ENCODE results near the gene TAF4B. TPM values are rescaled to one million over a fixed set of nuclear protein-coding genes. Genes with fewer than 3 reads are reported as not detected.

The TAF4B gene
- total and polyA plus RNA-seq, 9 of the 15 experiments (the other 6 are each of a cell fraction or from before 2014, with no cell fraction given), result 4.5 to 25.3 (median 20.5) TPM

GRCh38 chr18:26255695-26256622, 29.7 kb downstream of the TAF4B start (continued):
- TF ChIP-seq VEZF1 (CRISPR knock-in tag; IDR thresholded peaks at IDR 0.05) (no peak), TRIM28 (IDR thresholded peaks at IDR 0.05) (no peak), ZNF586 (CRISPR knock-in tag; conservative IDR thresholded peaks at IDR 0.05) (no peak), KLF1 (tag; IDR thresholded peaks at IDR 0.05) (no peak), ZFP30 (CRISPR knock-in tag; IDR thresholded peaks at IDR 0.05; ENCODE audit: borderline replicate concordance) (no peak), MCM2 (IDR thresholded peaks at IDR 0.05; ENCODE audit: low read depth) (no peak), KDM1A (IDR thresholded peaks at IDR 0.05) (peak; percentile 19 to 64; a peak in 2 of 4 replicates), SRSF1 (IDR thresholded peaks at IDR 0.05; ENCODE audit: low read depth, low read length) (no peak), XRCC4 (IDR thresholded peaks at IDR 0.05; ENCODE audit: extremely low read depth, insufficient read depth, insufficient read length) (no peak), NR4A1 (CRISPR knock-in tag; IDR thresholded peaks at IDR 0.05) (no peak), NR4A1 (tag; IDR thresholded peaks at IDR 0.05) (no peak), SETDB1 (IDR thresholded peaks at IDR 0.05; ENCODE audit: low read length) (no peak), PCBP1 (IDR thresholded peaks at IDR 0.05; ENCODE audit: low read depth, low read length, poor library complexity, severe bottlenecking) (no peak), ILF3 (IDR thresholded peaks at IDR 0.05; ENCODE audit: borderline replicate concordance) (no peak), RFX1 (IDR thresholded peaks at IDR 0.05) (peak; percentile 19; the same call in 1 of the 2 replicates), MTA2 (IDR thresholded peaks at IDR 0.05; ENCODE audit: low read depth) (0 out of 2 replicates have a peak, but pooled peaks have one; percentile 32), CREB3 (tag; conservative IDR thresholded peaks at IDR 0.05; ENCODE audit: low read depth) (no peak)
- TF ChIP-seq, protein P1, sequence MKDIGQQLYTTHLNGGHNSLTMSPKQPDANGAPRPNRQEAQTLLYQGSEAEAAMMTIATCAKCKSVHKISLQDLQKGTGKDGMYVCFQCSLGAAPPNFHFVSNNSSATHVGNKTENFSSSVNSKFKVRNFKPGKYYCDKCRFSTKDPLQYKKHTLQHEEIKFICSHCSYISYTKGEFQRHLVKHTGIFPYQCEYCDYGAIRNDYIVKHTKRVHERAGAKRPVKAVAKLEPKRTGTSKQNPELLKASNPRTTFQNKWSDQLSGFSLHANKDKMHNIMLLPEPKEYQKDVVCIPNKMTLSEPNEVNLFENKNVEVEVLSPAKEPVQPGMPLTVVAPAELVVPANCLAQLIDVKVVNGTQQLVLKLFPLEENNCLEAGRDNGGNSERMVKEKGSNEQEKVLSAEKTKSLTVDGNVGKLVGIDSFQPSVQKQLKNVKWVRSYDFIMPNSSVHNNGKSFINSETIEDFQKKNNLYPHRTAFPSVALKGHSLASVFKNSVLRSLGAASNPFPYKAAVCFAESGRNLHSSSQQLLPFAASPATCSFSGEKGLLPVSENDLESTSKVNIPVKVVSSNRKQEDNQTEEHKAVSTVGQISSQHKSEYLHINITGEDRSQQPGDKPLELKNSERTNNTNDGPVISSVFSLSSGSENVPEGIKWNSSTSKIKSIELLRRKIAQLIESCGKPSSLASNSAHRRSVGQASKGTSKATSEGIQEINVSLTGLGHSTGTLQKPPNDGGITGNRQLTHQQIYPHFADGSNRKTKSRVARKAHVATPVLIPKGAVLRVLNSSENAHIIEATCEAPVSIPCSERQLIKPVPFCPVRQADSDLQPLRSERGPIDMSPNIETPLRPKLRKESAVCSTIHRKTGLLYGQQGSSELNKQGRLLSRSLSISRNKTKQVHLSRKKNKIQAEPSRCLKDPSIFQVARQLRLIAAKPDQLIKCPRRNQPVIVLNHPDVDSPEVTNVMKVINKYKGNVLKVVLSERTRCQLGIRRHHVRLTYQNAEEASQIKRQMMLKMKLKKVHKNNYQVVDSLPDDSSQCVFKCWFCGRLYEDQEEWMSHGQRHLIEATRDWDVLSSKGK (CRISPR knock-in tag; IDR thresholded peaks at IDR 0.05), result no peak
